Osteoblast (primary cell): ENCODE measurements around the gene LRRC4C. TPM values are rescaled to one million over a fixed set of nuclear protein-coding genes. Genes with fewer than 3 reads are reported as not detected.

Experiments used
- DNase-seq: peaks from one replicate; pipeline ENCODE4 v3.0.0; 2011; ENCODE audit warnings: low spot score, mixed read lengths; ENCODE audit not compliant: insufficient read length; ENCODE audit errors: missing footprints
- H2AFZ ChIP-seq: 2 replicates; pipeline ENCODE4 v1.6.0; 2011; ENCODE audit warnings: mild to moderate bottlenecking, low read length
- H3K27ac ChIP-seq: 2 replicates; pipeline ENCODE4 v1.5.1; 2011; ENCODE audit warnings: mild to moderate bottlenecking, low read depth, low read length, moderate library complexity
- H3K27me3 ChIP-seq: 2 replicates; pipeline ENCODE4 v1.6.0; 2012; ENCODE audit warnings: mild to moderate bottlenecking, control low read depth, inconsistent platforms, low read length, moderate library complexity; ENCODE audit not compliant: insufficient read depth
- H3K36me3 ChIP-seq: 2 replicates; pipeline ENCODE4 v1.5.1; 2011; ENCODE audit warnings: mild to moderate bottlenecking, low read length, control low read depth, moderate library complexity; ENCODE audit not compliant: insufficient read depth
- H3K4me1 ChIP-seq: 2 replicates; pipeline ENCODE4 v1.5.1; 2011; ENCODE audit warnings: mild to moderate bottlenecking, low read length, control low read depth, moderate library complexity; ENCODE audit not compliant: insufficient read depth
- H3K4me2 ChIP-seq: 2 replicates; pipeline ENCODE4 v1.6.0; 2011; ENCODE audit warnings: mild to moderate bottlenecking, low read length; ENCODE audit not compliant: insufficient read depth
- H3K4me3 ChIP-seq: fragments of 200-600 bp; sonication (generic); 3 replicates; pipeline ENCODE4 v1.5.1; 2012; ENCODE audit warnings: mild to moderate bottlenecking, low read length, inconsistent platforms; ENCODE audit not compliant: insufficient read depth
- H3K79me2 ChIP-seq: 2 replicates; pipeline ENCODE4 v1.6.0; 2012; ENCODE audit warnings: mild to moderate bottlenecking, low read length, control low read depth, inconsistent platforms; ENCODE audit not compliant: insufficient read depth
- H3K9me3 ChIP-seq: 2 replicates; pipeline ENCODE4 v1.5.1; 2011; ENCODE audit warnings: low read depth, low read length, control low read depth
- H4K20me1 ChIP-seq: 2 replicates; pipeline ENCODE4 v1.6.0; 2012; ENCODE audit warnings: mild to moderate bottlenecking, low read length, control low read depth; ENCODE audit not compliant: insufficient read depth
- CTCF ChIP-seq: IDR thresholded peaks from 2 replicates; pipeline ENCODE4 v1.5.1; 2011; ENCODE audit warnings: mild to moderate bottlenecking, low read depth, low read length, moderate library complexity; ENCODE audit errors: extremely low read depth
- total RNA-seq: library from RNA; depleted of rRNA; stranded (reverse); fragments of >200 nt; gene quantifications from 2 replicates; pipeline ENCODE4 v1.2.3, GENCODE V29; 2012

The LRRC4C gene
- total RNA-seq, 1 donor = 2.2 TPM

GRCh38 chr11:40133498-40133897 is 1326.0 kb downstream of the LRRC4C start:
- Histone ChIP-seq H3K9me3 (no peaks in the 10 kb centered on the region), H3K4me3 (no peak overlapping the region), H3K4me1 (no peaks in the 10 kb centered on the region), H3K36me3 (no peaks in the 10 kb centered on the region), H3K27ac (no peak overlapping the region), H3K79me2 (no peaks in the 10 kb centered on the region), H2AFZ (no peak overlapping the region), H3K27me3 (no peaks in the 10 kb centered on the region), H3K4me2 (no peak overlapping the region), H4K20me1 (no peaks in the 10 kb centered on the region)
- no peak for DNase-seq
- no peak for TF ChIP-seq CTCF

GRCh38 chr11:40132912-40133311 is 1326.5 kb downstream of the LRRC4C start:
- Histone ChIP-seq H2AFZ (no peak overlapping the region), H3K27me3 (no peaks in the 10 kb centered on the region), H3K79me2 (no peaks in the 10 kb centered on the region), H3K4me3 (no peak overlapping the region), H3K4me1 (no peaks in the 10 kb centered on the region), H3K4me2 (no peak overlapping the region), H3K9me3 (no peaks in the 10 kb centered on the region), H3K27ac (no peak overlapping the region), H4K20me1 (no peaks in the 10 kb centered on the region), H3K36me3 (no peaks in the 10 kb centered on the region)
- no peak for TF ChIP-seq CTCF
- no peak for DNase-seq

GRCh38 chr11:40130427-40130826 is 1329.0 kb downstream of the LRRC4C start:
- no peak for TF ChIP-seq CTCF
- H3K4me2 ChIP-seq = no peak overlapping the region
- no peaks in the 10 kb centered on the region for H3K79me2 ChIP-seq
- no peaks in the 10 kb centered on the region for H4K20me1 ChIP-seq
- no peak overlapping the region for H3K4me3 ChIP-seq
- H3K27ac ChIP-seq = no peak overlapping the region
- no peak overlapping the region for H2AFZ ChIP-seq
- no peaks in the 10 kb centered on the region for H3K9me3 ChIP-seq
- no peak for DNase-seq
- no peaks in the 10 kb centered on the region for H3K4me1 ChIP-seq
- no peaks in the 10 kb centered on the region for H3K27me3 ChIP-seq
- H3K36me3 ChIP-seq = no peaks in the 10 kb centered on the region

- no peaks in the 10 kb centered on the region for H3K79me2 ChIP-seq
- TF ChIP-seq CTCF = no peak
- no peak overlapping the region for H3K27ac ChIP-seq
- H3K4me2 ChIP-seq = no peak overlapping the region
- H4K20me1 ChIP-seq = no peaks in the 10 kb centered on the region
- no peaks in the 10 kb centered on the region for H3K4me1 ChIP-seq
- H3K36me3 ChIP-seq = no peaks in the 10 kb centered on the region
- no peak for DNase-seq
- H3K9me3 ChIP-seq = no peaks in the 10 kb centered on the region
- no peak overlapping the region for H2AFZ ChIP-seq
- no peaks in the 10 kb centered on the region for H3K27me3 ChIP-seq
- no peak overlapping the region for H3K4me3 ChIP-seq
These were observed 1330.2 kb downstream of the LRRC4C start for GRCh38 chr11:40129266-40129665.
